OCI-LY1 (cell line): ENCODE results near the gene RALGPS2.

Source experiments
- EZH2 ChIP-seq: fragments of 200-600 bp; sonication (generic), shearing (Covaris generic); IDR thresholded peaks from 2 replicates; pipeline ENCODE4 v1.8.0; 2017; ENCODE audit warnings: borderline replicate concordance, mixed run types, mild to moderate bottlenecking, antibody characterized with exemption, low read length, moderate library complexity, mixed read lengths
- TF ChIP-seq, protein P1 (sequence below): fragments of 200-600 bp; sonication (generic), shearing (Covaris generic); IDR thresholded peaks from 2 replicates; pipeline ENCODE4 v1.5.1; 2017; ENCODE audit warnings: mild to moderate bottlenecking, antibody characterized with exemption, low read length, moderate library complexity, mixed read lengths

DNA sequence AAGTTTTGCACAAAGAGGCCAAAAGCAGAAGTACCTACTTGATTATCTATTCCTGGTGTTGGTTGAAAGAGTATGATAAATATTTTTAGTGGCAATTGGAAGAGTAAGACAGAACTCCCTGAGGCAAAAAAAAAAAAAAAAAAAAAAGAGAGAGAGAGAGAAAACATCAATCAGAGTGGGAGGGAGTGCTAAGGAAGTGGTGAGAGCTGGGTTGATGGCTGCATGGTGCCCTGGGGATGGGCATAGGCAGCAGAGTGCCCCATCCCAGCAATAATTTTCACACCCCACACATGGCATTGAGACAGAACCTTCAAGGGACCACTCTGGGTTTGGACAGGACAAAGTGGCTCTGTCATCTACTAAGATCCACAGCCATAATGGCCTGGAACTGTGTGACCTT is 241.3 kb downstream of the RALGPS2 start:
- TF ChIP-seq, protein P1, sequence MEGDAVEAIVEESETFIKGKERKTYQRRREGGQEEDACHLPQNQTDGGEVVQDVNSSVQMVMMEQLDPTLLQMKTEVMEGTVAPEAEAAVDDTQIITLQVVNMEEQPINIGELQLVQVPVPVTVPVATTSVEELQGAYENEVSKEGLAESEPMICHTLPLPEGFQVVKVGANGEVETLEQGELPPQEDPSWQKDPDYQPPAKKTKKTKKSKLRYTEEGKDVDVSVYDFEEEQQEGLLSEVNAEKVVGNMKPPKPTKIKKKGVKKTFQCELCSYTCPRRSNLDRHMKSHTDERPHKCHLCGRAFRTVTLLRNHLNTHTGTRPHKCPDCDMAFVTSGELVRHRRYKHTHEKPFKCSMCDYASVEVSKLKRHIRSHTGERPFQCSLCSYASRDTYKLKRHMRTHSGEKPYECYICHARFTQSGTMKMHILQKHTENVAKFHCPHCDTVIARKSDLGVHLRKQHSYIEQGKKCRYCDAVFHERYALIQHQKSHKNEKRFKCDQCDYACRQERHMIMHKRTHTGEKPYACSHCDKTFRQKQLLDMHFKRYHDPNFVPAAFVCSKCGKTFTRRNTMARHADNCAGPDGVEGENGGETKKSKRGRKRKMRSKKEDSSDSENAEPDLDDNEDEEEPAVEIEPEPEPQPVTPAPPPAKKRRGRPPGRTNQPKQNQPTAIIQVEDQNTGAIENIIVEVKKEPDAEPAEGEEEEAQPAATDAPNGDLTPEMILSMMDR = no peak
- no peak for TF ChIP-seq EZH2
